ENCODE data around the gene KISS1.

Gene KISS1

GRCh38 chr1:204190212-204191211 lies 5.8 kb downstream of the KISS1 start:
- no peak for DNase-seq

- no peak for DNase-seq
These were observed 7.2 kb downstream of the KISS1 start for GRCh38 chr1:204188959-204189639.

- DNase-seq = no peak
These were observed 9.7 kb downstream of the KISS1 start for GRCh38 chr1:204186597-204186996.

GRCh38 chr1:204181116-204181515 lies 15.2 kb downstream of the KISS1 start:
- DNase-seq = no peak

GRCh38 chr1:204180133-204180532 lies 16.2 kb downstream of the KISS1 start:
- DNase-seq = no peak

- DNase-seq = no peak
These were observed 17.6 kb downstream of the KISS1 start for GRCh38 chr1:204178487-204179281.

- no peak for DNase-seq
These were observed 19.2 kb downstream of the KISS1 start for GRCh38 chr1:204177133-204177532.

- no peak for DNase-seq
These were observed 20.2 kb downstream of the KISS1 start for GRCh38 chr1:204176049-204176448.

GRCh38 chr1:204174958-204175357 lies 21.3 kb downstream of the KISS1 start:
- no peak for DNase-seq

- no peak for DNase-seq
These were observed 23.8 kb downstream of the KISS1 start for GRCh38 chr1:204172404-204173029.

GRCh38 chr1:204171751-204172178 lies 24.5 kb downstream of the KISS1 start:
- DNase-seq = no peak

- no peak for DNase-seq
These were observed 25.7 kb downstream of the KISS1 start for GRCh38 chr1:204170494-204171155.

- DNase-seq = no peak
These were observed 26.4 kb downstream of the KISS1 start for GRCh38 chr1:204169858-204170257.

GRCh38 chr1:204167730-204168129 lies 28.6 kb downstream of the KISS1 start:
- no peak for DNase-seq

GRCh38 chr1:204166219-204166618 lies 30.1 kb downstream of the KISS1 start, which contains the start of gene REN:
TSS of gene REN (minus strand) at chr1:204166337. CDS start at chr1:204166293, 44 bp downstream.
- DNase-seq = no peak

GRCh38 chr1:204162494-204163074 lies 33.7 kb downstream of the KISS1 start:
- peak; percentile 63 for DNase-seq

- no peak for DNase-seq
These were observed 34.4 kb downstream of the KISS1 start for GRCh38 chr1:204161609-204162493.

GRCh38 chr1:204157962-204158361 lies 38.3 kb downstream of the KISS1 start:
- no peak for DNase-seq

GRCh38 chr1:204155881-204156280 lies 40.4 kb downstream of the KISS1 start:
- DNase-seq = no peak

- no peak for DNase-seq
These were observed 41.6 kb downstream of the KISS1 start for GRCh38 chr1:204154568-204155255.
